Hematopoietic multipotent progenitor cell treated with erythropoietin and hydrocortisone succinate and interleukin-3 and kit ligand, for 4 days (in vitro differentiated cells): ENCODE data around the gene UBE2E3.
A peak's percentile ranks its signal among the peaks of the same experiment; 100 is the strongest.

Experiments used
- DNase-seq: peaks from one replicate; pipeline ENCODE4 v3.0.0-alpha.2; 2015

UBE2E3 gene

DNA sequence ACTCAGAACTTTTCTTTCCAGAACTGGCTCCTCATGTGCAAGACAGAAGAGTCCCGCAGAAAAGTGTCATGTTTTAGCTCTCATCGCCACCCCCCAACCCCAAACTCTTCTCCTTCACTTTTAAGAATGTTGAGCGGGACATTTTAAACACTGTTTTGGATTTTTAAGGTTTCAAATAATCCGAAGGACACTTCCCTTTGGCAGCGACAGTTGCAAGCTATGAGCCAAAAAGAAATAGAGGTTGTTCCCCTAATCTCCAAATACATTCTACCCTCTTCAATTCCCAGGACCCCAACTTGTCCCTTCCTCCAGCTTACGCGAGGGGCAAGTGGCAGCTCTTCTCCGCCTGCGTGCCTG lies 678 bp upstream of the UBE2E3 start:
- no peak for DNase-seq

DNA sequence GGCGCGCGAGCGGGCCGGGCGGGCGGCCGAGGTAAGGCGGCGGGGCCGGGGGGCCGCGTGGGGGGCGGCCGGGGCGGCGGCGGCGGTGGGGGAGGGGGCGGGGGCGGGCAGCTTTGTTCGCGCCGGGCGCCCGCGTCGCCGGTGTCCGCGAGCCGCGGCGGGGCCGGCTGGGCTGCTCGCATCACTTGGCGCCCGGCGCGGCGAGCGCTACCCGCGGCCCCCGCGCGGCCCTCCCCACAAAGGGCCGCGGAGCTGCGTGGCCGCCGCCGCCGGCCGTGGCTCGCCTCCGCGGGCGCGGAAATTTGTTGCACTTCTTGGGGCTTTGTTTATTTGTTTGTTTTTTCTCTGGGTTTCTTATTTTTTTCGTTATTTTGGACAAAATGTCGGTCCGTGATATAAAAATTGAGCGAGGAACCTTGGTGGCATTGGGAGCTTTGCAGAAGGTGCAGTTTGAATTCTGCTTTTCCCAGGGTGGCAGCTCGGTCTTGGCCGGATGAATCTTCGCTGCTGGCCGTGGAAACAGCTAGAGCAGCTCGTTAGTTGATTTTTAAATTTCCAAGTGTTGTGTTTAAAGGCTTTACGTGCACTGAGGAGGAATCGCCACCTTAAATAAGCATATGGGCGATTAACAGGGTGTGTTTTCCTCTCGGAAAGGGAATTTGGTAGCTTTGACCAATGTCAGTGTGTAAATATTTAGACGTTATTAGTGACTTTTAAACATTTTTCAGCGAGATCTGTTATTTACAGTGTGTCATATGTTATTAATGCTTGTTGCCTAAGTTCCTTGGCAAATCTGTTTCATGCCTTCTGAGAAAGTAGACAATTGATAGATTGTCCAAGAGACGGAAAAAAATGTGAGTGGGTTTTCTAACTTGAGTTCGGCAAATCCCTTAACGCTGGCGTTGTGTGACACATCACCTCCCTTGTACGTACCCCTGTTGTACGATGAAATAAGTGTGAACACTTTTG lies 822 bp downstream of the UBE2E3 start:
- peak; percentile 47 for DNase-seq

DNA sequence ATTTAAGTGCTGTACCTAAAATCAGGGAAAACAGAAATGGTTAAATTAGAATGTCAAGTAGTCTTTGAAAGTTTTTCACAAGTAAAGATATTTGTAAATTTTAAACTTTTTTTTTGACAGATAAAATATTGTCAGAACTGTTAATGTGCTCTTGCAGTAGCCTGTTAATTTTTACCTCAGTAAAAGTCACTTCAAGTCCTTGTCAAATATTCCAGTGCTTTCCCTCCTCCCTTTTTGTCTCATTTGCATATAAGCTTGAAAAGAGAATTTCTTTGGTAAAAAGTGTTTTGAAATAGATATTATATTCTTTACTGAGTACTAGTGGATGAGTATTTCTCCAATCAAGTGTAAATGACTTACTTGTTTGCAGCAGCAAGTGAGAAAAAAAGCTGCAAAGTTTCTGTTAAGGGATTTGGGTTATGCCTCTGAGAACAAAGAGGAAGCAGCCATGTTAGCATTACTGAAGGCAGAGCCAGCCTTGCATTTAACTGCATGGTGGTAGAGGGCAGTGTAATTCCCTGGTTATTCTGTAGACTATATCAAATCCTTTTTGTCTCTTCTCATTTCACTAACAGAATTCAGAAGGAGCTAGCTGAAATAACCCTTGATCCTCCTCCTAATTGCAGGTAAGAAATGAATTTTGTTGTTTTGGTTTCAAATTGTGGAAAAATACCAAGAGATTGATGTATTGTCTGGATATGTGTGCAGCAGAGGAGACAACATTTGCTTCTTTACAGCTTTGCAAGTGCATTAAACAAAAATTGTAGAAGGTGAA lies 3.2 kb downstream of the UBE2E3 start:
- peak; percentile 85 for DNase-seq

DNA sequence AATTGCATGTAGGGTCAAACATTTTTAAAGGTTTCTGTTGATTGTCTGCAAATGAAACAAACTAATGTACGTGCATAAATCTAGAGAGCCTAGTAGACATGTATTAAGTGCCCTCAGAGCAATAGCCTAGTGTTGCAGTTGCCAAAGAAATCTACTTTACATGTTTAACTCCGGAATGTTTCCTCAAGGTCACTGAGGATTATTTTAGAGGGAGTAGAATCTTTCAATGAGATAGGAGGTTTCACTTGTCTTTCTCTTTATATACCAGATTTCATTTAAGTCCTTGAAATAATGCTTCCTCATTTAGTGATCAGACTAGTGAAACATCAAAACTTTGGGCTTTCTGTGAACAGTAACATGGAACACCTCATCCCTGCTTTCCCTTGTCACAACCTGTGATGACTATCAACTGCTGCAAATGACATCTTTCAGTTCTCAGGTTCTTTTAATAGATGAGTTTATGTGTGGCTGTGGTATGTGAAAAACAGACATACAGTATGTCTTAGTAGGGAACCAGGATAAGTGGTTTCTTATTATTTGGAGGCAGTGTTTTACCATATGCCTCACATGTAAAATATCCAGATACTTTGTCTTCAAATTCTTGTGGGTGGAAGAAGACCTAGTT lies 5.5 kb downstream of the UBE2E3 start:
- DNase-seq = no peak

DNA sequence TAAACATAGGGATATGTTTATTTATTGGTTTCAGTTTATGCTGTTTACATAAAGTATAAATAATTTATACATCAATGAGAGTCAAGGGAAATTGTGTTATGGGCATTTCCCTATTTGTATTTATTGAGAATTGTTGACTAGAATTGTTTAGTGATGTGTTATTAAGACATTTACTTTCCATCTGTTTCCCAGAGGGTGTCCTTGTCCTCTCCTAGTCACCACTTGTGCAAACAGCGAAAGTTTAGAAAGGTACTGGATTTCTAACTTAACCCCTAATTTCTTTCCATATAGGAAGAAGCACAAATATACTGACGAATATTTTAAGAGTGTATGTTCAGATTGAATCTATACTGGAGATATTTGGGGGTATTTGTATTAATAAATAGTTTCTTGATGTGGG lies 6.7 kb downstream of the UBE2E3 start:
- DNase-seq = no peak

DNA sequence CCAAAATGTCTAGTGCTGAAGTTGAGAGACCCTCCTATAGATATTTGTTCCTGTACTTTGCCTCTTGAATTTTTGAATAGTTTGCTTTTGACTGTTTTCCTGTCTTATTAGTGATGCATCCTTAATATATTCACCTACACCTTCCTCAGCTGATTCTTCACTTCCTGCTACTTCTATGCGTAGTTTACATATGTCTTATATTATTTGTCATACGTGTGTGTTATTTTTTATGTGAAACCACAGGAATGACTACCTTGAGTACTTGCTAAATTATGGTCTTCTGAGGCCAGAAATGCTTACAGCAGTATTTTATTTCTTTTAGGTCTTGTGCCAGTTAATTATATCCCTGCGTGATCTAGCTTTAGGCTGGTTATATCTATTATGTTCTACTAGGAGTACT lies 9.9 kb downstream of the UBE2E3 start:
- DNase-seq = no peak

DNA sequence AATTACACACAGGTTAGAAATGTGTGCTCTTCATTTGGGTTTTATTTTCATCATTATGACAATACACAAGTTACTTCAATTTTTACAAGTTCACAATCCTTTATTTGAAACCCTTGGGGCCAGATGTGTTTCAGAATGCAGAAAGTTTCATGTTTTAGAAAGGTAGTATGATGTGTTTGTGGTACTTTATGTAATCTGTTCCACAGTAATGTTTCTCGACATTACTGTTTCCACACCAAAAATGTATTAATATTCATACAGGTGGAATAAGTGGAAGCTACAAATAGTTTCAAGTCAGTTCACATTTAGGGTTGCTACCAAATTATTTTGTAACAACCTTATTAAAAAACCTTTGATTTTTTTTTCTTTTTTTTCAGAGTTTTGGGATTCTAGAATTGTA lies 10.4 kb downstream of the UBE2E3 start:
- no peak for DNase-seq

DNA sequence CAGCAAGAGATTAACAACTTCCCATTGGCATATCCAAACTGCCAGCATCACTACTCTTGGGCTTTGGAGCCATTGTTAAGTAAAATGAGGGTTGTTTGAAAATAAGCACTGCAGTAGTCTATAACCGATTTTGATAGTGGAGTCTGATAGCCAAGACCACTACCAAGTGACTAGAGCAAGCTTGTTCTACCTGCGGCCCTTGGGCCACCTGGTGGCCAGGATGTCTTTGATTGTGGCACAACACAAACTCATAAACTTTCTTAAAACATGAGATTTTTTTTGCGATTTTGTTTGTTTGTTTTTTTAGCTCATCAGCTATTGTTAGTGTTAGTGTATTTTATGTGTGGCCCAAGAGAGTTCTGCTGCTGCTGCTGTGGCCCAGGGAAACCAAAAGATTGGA lies 11.0 kb downstream of the UBE2E3 start:
- DNase-seq = no peak

DNA sequence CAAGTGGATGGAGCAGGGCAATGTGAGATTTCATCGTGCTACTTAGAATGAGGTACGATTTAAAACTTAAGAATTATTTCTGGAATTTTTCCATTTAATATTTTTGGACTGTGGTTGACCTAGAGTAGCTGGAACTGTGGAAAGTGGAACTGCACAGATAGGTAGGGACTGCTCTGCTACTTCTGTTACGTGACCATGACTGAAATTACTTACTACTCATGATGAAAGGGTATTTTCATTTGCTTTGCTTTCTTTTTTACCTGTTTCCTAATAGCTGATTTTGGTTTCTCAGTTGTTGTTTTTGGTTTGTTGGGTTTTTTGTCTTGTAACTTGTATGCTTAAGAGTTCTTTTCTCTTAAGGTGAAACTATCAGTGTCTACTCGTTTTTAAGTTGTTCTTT lies 11.4 kb downstream of the UBE2E3 start:
- DNase-seq = no peak

DNA sequence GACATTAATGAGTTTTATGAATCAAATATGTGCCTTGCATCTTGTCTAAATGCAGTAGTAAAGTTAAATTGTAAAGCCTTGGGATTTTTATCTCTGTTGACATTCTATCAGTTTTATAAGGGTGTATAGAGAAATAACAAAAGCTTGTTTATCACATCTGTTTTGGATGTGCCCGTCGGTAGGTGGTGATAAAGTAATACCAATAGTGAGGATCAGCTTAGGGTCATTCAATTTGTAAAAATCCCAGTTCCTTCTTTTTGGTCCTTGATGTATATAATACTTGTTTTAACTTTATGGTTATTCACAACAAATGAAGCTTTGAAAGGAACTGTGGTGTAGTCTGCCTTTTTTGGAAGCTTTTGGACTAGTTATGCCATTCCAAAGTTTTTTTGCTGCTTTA lies 12.6 kb downstream of the UBE2E3 start:
- DNase-seq = no peak

DNA sequence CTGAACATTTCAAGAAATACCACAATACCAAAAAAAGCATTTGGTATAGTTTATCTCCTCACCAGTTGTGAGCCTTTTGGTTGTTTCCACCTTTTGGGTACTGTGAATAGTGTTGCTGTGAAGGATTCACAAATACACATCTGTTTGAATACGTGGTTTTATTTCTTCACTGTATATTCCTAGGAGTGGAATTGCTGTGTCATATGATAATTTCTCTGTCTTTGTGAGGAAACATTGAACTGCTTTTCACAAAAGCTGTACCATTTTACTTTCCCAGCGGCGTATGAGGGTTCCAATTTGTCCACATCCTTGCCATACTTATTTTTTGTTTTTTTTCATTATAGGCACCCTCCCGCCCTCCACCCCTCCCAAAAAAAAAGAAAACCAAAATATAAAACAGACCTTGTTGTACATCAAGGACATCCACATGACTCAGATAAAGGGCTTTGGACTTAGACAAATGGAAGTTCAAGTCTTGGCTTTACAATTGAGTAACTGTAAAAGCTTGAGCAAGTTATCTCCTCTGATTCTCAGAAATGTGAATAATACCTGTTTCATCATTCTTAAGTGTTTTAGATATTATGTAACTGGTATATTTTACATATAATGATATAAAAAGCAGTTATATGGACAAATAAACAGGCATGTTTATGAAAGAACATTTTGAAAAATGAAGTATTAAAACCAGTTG lies 19.0 kb downstream of the UBE2E3 start:
- DNase-seq = peak; percentile 45

DNA sequence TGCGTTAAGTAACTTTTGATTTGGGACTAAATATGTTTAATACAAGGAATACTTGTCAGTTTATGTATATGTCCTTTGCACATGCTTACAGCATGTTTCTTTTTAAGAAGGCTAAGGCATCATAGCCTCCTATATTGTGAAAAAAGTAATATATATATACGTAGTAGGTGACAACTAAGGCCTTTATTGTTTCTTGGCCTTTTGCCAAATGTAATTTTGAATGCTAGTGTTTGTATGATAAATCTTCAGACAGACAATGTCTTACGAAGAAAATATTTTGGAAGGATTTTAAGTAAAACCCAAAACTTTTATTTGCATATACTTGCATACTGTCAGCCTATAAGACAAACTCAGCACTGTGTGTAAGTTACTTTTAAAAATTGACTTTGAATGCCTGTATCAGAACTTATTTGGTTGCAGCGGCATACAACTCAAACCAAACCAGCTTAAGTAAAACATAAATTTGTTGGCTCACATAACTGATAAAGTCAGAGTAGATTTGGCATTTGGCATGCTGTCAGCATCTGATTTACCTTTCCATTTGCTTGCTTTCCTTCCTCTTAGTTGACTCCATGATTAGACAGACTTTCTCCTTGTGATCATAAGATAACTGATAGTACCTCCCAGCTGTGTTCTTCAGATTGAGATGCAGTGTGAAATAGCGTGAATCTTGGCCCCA lies 24.4 kb downstream of the UBE2E3 start:
- peak; percentile 17 for DNase-seq

DNA sequence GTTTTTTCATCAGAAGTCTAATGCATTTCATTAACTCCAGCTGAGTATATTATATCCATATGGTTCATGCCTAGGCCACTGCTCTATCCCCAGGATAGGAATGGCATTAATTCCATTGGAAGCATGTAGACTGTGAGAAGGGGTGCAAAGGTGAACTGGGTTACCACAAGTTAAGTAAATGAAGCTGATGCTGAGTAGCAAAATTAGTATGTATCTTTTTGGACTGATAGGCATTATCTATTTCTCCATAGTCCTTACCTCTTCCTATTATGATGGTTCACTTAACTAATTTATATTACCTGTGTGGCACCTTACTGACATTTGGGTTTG lies 24.9 kb downstream of the UBE2E3 start:
- no peak for DNase-seq

DNA sequence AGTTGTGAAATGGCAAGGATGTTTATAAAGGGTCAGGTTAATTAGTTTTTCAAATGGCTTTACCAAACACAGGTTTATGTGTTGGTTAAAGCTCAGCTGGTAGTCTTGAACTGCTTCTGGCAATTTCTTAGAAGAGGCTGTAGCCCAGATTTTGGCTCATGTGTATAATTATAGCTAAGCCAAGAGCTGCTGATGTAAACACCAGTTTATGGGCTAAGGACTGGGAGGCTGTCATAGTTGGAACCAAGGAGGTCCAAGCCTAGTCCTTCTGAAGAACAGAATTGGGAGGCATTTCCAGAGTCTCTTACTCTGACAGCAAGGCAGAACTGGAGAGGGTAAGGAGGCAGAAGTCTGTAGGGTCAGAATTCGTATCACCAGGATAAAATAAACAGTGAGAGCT lies 25.4 kb downstream of the UBE2E3 start:
- no peak for DNase-seq

DNA sequence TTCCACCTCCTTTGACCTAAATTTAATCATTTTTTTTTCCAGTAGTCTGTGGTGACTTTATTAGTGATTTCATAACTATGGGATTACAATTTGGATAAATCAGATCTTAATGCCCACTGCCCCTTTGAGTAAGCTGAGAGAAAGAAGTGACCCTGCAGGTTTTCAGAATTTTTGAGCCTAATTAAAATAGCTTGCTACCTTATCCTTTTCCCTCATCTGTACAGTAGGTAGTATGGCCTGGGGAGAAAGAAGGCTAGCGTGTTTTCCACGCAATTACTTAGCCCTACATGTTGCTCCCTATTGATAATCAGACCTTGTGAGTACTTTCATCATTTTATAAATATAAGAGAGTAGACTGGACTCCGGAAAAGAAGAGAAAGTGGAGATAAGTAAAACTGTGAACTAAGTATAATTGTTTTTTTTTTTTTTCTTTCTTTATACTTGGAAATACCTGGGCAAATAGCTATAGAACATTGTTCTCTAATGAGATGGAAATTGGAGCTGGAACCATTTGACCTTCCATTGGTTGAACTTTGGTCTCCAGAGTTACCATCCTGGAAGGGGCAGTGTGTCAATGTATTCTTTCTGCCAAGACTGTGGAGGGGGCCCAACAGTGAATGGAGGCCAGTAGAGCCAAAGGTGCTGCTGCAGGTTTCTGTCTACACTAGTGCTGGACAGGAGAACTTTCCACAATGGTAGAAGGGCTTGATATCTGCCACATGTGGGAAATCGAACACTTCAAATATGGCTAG lies 26.9 kb downstream of the UBE2E3 start:
- DNase-seq = no peak

DNA sequence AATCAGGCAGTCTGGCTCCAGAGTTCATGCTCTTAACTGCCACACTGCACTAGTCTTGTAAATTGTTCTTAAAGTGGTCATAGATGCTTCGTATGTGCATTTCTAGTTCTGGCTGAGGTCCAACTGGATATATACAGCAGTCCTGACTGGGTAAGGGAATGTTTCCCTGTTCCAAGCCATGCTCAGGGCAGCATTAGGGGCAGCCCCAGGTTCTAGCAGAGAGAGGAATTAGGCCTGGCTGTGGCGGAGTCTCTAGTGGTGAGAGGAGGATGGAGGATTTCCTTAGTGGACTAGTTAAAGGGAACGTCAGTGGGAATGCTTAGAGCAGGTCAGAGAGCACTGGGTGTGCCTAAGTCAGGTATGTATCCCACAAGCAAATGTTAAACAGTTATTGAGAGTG lies 28.0 kb downstream of the UBE2E3 start:
- DNase-seq = no peak

DNA sequence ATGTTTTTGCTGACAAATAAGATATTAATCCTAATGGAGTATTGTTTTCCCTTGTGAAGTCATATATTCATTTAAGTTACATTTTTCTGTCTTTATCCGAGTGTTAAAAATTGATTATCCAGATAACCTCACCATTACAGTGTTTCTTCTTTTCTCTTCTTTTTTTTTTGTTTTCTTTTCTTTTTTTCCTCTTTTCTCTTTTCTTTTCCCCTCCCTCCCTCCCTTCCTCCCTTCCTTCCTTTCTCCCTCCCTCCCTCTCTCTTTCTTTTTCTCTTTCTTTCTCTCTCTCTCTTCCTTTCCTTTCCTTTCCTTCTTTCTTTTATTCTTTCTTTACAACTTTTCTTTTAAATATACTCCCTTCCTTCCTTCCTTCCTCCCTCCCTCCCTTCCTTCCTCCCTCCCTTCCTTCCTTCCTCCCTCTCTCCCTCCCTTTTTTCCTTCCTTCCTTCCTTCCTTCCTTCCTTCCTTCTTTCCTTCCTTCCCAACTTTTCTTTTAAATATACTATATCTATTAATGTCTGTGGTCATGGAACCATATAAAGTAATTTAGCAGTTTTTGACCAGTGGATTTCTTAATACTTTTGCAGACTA lies 40.9 kb downstream of the UBE2E3 start:
- DNase-seq = no peak

DNA sequence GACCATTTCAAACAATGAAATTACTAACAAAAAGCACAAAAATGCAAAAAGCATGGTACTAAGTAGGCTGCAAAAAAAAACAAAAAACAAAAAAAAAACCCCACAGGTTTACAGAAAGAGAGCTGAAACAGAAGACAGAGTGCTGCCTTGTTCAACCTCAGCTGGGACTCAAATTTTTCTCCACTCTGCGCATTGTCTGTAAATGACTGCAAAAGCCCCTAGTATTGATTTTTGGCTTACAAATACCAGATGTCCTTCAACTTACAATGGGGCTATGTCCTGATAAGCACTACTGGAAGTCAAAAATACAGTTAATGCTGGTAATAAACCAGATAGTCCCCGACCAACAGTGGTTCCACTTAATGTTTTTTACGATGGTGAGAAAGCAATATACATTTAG lies 42.2 kb downstream of the UBE2E3 start:
- no peak for DNase-seq

DNA sequence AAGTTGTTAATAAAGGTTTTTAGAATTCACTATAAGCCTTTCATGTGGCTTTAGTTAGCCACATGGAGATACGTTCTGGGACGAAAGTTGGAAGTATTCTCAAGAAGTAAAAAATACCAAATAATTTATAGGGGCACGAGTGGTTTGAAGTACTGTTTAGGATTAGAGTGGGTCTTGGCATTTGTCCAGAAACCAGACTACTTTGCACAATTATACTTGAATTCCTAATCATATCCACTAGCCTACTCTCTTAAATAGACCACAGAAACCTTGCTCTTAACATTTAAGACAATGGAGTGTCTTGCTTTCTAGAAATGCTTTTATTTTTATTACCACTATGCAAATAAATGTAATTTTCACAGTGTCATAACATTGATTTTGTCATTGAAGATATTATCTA lies 44.6 kb downstream of the UBE2E3 start:
- DNase-seq = peak; percentile 37

DNA sequence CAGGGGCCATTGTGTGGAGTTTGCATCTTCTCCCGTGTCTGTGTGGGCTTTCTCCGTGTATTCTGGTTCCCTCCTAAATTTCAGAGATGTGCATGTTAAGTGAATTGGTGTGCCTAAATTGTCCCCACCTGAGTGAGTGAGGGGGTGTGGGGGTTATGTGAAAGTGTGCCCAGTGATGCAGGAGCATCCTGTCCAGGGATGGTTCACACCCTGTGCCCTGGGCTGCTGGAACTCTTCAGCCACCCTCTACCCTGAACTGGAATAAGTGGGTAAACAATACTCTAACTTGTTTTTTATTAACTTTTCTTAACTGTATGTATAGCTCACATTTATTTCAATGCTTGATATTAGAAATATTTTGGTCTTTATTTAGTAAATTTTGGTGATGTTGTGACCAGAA lies 56.0 kb downstream of the UBE2E3 start:
- DNase-seq = no peak

DNA sequence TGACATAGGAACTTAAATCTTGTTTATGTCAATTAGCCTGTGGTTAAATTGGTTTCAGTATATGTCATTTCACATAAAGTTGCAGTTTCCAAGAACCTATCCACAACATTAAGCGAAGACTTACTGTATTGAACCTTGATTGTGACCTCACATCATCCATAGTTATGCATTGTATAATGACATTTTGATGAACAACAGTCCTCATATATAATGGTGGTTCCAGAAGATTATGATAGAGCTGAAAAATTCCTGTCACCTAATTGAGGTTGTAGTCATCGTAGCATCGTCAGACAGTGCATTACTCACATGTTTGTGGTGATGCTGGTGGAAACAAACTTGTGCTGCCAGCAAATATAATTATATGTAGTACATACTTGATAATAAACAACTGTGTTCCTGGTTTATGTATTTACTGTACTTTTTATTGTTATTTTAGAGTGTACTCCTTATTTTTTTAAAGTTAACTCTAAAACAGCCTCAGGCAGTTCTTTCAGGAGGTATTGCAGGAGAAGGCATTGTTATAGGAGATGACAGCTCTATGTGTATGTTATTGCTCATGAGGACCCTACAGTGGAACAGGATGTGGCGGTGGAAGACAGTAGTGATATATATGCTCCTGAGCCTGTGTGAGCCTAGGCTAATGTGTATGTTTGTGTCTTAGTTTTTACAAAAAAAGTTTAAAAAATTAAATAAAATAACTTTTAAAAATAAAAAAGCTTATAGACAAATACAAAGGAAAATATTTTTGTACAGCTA lies 56.6 kb downstream of the UBE2E3 start:
- no peak for DNase-seq
